Fibroblast of skin of scalp (primary cell): ENCODE data around the gene ACTR1B.
"Not testable (repeated sequence)": the region's sequence is repeated elsewhere in the genome, so short reads cannot be mapped to it uniquely, and the experiment has no call there.

Experiments used
- DNase-seq: peaks from one replicate; pipeline ENCODE4 v3.0.0-alpha.2; 2013

The ACTR1B gene

DNA sequence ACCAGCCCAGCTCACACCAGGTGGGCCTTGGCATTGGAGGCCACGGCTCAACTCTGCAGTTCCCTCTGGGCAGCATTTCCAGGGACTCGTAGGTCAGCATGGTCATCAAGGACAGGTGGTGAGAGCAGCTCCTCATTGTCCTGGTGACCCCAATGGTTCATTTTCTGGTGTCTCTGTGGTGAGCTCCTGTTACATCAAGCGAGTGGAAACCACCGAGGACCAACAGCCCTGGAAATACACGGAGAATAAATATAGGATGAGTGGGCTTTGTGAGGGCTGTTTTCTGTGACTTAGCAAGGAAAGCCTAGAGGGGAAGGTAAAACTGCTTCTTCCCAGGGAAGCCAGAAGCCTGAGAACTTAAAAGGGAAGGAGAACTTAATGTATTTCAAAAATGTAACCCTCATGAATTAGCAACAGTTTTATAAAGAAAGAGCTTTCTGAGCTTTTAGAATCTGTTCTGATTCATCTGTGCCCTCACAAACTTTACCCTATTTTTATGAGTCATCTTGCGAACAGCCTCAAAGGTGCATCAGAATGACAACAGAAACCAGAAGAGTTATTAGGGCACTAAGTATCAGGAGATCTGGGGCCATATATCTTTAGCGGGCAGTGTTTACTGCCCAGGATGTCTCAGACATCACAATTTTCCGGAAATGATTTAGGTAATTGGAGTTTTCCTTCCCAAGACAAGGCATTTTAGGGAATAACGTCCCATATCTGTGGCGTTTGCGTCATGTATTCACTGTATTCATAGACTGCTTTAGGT is 24.4 kb upstream of the ACTR1B start:
- DNase-seq = no peak

DNA sequence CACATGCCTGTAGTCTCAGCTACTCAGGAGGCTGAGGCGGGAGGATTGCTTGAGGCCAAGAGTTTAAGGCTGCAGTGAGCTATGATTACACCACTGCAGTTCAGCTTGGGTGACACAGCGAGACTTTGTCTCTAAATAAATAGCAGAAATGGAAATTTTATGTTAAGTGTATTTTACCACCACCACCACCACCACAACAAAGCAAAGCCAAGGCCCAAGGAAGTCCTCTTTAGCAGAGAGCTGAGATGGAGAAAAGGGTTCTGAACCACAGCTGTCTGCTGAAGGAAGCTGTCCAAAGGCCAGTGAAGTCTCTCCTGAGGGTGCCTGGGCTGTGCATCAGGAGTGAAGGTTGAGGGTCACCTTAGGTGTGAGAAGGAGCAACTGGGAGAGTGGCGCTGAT is 23.4 kb upstream of the ACTR1B start:
- not testable (repeated sequence) for DNase-seq

DNA sequence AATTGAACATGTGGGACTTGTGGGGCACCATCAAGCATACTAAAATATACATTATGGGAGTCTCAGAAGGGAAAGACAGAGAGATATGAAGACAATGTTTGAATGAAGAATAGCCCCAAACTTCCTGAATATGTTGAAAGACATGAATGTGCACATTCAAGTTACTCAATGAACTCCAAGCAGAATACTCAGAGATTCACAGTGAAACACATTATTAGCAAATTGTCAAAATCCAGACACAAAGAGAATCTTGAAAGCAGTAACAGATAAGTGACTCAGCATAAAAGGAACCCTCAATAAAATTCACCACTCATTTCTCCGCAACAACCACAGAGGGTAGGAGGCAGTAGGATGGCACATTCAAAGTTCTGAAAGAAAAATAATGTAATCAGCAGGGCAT is 14.5 kb upstream of the ACTR1B start:
- DNase-seq = no peak

DNA sequence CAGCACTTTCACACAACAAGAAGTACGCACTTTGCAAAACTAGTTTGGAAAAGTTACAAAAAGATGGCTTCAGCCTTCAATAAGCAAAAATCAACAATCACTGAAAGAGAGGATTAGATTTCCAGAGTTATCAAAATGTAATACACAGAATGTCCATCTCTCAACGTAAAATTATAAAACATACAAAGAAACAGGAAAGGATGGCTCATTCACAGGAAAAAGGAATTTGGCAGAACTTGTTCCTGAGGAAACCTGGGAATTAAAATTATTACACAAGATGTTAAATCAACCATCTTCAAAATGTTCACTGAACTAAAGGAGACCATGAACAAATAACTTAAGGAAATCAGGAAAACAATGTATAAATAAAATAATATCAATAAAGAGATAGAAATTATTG is 13.6 kb upstream of the ACTR1B start:
- no peak for DNase-seq

DNA sequence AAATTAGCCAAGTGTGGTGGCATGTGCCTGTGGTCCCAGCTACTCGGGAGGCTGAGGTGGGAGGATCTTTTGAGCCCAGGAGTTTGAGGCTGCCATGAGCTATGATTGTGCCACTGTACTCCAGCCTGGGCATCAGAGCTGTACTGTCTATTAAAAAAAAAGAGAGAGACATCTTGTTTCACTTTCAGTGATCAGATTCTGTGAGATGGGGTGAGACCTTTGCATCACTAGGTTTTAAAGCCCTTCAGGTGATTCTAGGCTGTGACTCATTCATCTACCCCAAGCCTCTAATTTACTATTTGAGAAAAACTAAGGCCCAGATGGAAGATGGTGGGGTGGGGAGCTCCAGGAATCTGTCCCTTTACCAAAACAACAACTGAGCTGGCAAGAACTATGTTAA is 12.8 kb upstream of the ACTR1B start:
- DNase-seq = no peak

DNA sequence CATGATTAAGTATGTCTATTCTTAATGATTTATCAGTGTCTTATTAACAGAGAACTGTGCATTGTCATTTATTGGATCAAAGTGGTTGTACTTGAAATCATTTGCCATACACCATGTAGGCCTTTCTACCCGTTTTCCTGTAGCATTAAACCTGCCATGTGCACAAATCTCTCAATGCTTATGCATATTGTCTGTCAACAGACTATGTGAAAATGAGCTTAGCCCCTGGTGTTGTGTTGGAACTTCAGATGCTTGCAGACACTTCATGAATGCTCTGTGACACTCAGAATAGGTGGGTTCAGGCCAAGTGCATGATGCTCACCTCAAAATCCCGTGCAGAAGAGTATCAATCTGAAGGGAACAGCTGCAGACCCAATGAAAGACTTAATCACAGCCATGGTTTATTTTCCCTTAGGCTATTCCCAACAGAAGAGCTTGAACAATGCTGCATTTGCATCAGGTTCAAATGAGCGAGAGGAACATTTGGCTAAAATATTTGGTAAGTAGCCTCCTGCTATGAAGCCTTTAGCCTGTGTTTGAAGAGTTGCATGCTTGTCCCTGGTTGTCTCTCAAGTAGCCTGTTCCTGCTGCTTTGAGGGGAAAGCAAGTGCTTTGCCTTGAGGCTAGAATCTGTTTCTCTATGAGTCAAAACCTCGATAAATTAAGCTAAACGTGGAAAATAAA is 11.7 kb upstream of the ACTR1B start:
- DNase-seq = no peak

DNA sequence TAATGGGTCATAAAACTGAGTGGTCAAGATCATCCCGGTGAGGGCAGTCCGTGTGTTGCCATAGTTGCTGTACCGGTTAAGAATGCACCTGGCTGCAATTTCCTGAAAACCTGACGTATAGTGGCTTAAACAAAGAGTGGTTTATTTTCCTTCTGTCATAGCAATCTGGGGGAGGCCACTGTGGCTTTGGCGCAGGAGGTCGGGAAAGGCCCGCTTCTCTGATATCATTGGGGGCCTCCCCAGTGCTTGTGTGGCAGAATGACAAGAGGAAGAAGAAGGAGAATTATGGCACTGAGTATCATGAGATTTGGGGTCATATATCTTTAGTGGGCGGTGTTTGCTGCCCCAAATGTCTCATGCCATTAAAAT is 10.1 kb upstream of the ACTR1B start:
- no peak for DNase-seq

DNA sequence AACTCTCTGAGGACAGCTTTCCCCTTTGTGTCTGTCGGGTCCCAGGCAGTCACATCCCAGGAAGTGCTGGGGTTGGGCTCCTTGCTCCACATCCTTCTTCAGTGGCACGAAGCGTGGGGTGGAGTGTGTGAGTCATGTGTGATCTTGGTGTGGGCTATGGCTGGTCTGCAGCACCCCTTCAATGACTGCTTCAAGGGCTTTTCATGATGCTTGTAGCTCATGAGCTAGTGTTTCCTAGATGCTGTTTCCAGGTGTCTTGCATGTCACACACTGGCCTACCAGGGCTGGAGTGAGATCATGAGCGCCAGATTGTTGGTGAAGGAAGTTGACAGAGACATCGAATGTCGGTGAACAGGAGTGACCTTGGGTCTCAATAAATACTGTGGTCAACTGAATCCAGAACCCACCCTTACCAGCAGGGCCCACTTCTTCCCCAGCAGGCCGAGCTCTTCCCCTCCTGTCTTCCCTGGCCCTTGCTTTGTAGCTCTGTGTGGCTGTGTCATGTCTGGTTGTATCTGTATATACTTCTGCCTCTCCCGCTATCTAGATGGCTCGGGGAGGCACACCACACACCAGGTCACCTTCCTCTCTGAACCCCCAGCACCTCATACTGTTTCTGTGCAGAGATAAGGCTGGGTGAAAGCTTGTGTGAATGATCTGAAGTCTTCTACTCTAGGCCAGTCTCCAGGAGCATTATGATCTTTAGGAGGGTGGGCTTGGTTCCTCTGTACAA is 9.5 kb upstream of the ACTR1B start:
- DNase-seq = peak; percentile 23

DNA sequence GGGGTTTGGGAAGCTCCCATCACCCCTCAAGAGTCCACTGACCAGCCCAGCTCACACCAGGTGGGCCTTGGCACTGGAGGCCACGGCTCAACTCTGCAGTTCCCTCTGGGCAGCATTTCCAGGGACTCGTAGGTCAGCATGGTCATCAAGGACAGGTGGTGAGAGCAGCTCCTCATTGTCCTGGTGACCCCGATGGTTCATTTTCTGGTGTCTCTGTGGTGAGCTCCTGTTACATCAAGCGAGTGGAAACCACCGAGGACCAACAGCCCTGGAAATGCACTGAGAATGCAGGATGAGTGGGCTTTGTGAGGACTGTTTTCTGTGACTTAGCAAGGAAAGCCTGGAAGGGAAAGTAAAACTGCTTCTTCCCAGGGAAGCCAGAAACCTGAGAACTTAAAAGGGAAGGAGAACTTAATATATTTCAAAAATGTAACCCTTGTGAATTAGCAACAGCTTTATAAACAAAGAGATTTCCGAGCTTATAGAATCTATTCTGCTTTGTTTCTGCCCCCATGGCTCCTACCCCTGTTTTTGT is 8.8 kb upstream of the ACTR1B start:
- peak; percentile 7 for DNase-seq

DNA sequence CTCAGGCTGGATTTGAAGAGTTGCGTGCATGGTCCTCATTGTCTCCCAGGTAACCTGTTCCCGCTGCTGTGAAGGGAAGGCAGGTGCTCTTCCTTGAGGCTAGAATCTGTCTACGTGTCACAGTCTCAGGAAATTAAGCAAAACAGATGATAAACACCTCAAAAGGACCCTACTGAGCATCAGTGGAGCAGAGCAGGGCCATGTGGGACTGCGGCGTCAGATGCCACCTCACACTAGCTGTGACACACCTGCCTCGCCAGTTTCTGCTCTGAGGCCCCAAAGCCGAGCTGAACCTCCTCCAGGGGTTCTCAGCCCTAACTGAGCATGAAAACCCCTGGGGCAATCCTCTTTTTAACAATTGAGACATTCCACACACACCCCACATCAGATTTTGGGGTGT is 7.7 kb upstream of the ACTR1B start:
- no peak for DNase-seq

DNA sequence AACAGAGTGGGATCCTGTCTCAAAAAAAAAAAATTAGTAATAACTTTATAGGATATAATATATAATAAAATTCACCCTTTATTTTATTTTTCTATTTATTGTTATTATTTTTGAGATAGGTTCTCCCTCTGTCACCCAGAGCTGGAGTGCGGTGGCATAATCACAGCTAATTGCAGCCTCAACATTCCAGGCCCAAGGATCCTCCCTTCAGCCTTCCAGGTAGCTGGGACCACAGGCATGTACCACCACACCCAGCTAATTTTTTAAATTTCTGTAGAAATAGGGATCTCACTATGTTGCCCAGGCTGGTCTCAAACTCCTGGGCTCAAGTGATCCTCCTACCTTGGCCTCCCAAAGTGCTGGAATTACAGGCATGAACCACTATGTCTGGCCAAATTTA is 6.6 kb upstream of the ACTR1B start:
- no peak for DNase-seq

DNA sequence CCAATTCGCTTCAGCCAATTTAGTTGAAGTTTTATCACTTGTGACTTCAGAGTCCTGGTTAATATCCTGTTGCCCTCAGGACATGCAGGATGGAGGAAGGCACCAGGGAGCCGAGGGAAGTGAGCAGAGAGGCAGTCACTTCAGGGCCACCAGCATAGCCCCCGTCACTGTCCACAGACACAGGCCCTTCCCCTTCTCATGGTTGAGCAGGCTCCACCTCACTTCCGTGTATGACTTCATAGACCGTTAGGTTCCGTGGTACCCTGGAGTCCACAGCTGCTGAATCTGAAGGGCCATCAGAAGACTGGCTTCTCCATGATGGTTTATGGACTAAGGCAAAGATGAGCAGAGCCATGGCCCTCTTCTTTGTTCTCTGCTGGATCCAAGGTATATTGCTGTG is 5.6 kb upstream of the ACTR1B start, which contains the start of gene C2orf92:
C2orf92 (plus strand) TSS at position 266 of the 400 bp plus-strand sequence; CDS start at position 342, 76 bp downstream.
- DNase-seq = no peak

DNA sequence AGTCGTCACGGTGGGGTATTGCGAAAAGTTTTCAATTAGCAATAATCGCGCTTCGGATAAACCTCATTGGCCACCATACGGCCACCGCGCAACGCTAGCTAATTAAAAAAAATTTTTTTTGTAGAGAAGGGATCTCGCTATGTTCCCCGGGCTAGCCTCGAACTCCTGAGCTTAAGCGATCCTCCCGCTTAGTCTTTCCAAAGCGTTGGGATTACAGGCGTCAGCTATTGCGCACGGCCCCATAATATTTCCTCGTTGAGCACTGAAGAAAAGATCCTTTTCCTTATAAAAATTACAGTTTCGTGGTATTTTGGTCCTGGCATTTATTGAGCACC is 759 bp upstream of the ACTR1B start:
- DNase-seq = peak; percentile 18

DNA sequence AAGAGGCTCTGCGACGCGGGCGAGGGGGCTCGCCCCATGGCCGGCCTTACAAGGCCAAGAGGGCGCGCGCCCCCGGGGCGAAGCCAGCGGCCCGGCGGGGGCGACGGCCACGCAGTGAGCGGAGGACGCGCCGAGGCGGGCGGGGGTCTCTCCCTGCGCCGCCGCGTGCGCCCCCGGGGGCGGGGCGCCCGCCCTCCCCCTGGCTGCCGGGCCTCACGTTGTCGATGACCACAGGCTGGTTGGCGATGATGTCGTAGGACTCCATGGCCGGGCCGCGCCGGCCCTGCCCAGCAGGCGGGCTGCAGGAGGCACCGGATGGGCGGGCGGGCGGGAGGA is 250 bp downstream of the ACTR1B start:
- no peak for DNase-seq

DNA sequence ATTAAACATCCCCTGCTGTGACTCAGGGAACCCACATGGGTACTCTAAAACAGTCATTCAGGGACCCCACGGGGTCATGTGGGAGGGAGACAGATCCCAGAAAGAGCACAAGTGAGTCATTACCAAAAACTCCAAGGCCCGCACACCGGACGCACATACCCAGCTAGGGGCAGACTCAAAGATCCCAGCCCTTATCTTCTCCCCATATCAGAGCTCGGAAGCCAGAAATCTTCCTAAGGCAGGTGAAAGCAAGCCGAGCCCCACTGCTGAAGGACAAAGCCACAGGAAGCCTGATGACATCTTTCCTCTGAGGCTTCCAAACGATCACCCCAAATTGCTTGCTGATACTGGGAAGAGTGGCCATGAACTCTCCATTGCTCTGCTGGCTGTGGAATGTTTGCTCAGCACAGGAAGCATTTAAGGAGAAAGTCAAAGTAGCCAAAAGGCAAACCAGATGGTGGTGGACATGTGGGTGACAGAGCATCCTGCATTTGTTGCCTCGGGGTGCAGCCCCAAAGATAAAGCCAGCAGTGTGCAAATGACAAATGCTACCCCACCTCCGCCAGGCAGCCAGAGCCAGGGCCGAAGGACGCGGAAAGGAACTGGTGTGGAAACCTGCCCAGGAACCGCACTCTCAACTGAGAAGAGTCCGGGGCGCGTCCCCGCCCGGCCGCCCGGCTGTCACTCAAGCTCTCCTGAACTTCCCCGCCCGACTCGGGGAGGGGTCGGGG is 784 bp downstream of the ACTR1B start:
- peak; percentile 87 for DNase-seq

DNA sequence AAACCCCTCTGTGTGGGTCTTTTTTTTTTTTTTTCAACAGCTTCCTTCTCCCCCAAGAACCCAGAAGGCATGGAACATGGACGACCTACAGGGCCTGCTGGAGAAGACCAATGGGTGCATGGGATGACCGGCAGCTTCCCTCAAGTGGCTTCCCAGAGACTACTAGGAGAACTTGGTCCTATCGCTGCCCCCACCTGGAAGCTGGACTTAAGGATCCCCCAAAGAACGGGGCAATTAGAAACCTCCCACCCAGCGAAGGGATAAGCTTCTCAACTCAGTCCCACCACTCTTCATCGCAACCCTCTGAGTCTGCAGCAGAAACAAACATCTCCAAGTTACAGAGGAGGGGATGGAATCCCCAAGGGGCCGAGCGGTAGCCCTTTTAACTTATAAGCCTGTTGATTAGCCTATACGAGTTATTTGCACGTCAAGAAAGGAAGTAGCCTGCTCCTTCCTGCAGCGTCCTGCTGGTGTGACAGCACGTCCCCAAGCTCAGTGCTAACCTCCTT is 1.4 kb downstream of the ACTR1B start:
- no peak for DNase-seq

DNA sequence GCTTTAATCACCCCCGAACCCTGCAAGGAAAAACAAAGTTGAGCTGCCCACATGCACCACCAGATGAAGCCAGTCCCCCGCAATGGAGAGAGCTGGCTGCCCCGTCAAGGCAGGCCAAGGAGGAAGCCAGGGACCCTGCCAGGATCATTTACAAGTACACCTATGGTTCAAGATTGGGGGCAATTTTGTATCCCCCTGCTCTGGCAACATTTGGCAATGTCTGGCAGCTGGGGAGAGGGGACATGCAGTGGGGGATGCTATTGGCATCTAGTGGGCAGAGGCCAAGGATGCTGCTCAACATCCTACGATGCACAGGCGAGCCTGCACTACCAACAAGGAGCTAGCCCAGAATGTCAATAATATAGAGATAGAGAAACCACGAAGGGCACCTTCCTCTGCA is 1.9 kb downstream of the ACTR1B start:
- DNase-seq = no peak

DNA sequence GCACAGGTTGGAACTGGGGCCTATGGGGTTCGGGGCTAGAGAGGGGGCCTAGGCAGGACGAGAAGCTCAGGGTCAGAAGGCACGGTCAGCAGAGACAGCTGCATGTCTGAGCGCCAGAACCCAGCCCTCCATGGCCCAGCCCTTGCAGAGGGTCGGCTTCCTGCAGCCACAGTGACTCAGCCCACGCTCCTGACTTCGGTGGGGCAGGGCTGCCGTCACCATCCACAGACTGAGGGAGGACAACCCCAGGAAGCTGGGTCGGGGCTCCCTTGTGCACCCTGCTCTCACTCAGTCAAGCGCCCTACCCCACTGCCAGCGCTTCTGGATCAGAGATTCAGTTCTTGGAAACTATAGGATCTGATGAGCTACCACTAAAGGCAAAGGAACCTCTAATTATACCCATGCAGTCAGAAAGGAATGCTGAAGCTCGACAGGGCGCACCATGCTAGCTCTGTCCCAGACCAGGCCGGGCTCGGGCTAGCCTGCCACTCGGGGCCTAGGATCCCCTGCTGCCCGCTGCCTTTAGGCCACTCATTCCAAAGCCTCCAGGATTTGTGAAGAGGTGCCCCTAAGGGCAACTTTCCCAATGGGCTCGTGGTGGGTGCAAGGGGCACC is 3.0 kb downstream of the ACTR1B start:
- DNase-seq = no peak

DNA sequence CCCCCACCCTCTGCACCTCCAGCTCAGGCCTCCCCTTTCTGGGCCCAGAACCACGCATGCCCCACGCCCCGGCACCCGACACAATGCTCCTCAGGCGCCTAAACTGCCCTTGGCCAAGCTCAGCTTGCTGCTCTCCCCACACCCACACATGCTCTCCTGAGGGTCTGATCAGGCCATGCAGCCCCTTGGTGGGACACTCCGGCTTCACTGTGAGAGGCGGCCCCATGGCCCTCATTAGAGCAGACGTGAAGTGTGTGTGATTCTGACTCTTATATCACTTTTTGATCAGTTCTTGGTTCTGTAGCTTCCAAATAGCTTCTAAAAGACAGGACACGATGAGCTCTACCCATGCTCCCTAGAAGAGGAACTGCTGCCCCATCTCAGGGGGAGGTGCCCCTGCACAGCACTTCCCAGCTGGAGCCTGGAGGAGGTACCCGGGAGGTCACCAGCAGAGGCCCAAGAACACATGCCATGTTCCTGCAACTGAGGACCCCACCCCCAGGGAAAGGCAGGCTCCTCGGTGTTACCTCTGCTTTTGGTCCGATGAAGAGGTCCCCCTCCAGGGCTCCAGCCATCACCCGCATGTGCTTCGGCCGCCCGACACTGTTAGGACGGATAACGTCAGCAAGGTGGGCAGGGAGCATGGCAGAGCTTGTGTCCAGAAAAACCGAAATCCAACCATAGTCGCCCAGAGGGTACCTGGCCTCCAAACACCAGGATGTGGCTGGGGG is 3.6 kb downstream of the ACTR1B start:
- no peak for DNase-seq

DNA sequence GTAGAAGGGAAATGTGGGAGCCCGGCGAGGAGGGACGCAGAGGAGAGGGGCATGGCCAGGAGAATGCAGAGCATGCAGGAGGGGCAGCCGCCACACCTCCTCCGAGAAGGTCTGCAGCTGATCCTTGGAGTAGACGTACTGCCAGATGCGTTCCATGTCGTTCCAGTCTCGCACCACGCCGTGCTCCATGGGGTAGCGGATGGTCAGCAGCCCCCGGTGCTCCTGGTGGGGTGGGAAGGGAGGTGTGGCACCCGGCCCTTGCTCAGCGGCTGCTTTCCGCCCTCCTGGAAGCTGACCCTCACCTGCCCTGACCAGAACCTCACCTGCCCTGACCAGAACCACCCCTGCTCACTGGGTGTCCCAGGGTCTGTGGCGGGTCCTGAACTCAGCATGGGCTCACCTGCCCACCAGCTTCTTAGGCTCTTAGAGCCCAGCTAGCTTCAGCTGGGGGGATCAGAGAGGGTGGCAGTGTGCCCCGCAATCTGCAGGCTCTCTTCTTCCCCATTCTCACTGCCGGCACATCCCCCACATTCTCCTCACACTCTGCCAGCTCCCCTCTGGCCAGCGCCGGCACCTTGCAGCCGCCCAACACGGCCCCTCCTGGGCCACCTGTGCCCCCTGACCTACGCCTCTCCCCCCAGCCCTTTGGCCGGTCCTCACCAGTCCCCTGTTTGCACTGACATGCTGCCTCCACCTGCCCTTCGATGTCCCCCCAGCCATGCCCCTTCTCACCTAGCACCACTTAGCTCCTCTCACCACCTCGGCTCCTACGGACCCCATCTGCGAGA is 4.4 kb downstream of the ACTR1B start:
- DNase-seq = no peak

DNA sequence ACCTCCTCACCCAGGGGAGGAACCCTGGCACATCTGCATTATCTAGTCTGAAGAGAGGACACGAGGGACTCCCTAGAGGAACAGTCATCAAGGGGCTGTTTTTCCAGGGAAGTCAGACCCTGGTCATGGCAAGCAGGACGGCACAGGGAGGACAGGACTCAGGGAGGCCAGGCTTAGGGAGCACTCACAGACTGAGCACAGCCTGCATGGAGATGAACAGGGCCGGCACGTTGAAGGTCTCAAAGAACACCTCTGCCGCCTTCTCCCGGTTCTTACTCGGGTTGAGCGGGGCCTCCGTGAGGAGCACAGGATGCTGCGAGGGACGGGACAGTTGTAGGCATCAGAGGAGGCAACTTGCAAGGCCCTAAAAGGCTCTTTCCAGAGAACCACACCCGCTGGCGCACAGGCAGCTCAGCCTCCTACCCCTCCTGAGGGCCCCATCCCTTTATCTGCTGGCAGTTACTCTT is 5.1 kb downstream of the ACTR1B start:
- no peak for DNase-seq
